Mesenchymal stem cell (in vitro differentiated cells and primary cell): ENCODE data around the gene COL27A1.

Experiments used
- DNase-seq: peaks from one replicate; pipeline ENCODE4 v3.0.0-alpha.2; 2013
- H2AFZ ChIP-seq: one replicate; pipeline ENCODE4 v1.6.1; 2013; ENCODE audit warnings: low read depth, mild to moderate bottlenecking, control low read depth, inconsistent platforms, low read length, moderate library complexity
- H2AK5ac ChIP-seq: 2 replicates; pipeline ENCODE4 v1.6.1; 2013; ENCODE audit warnings: low read length, moderate library complexity, mild to moderate bottlenecking, inconsistent platforms; ENCODE audit not compliant: severe bottlenecking
- H2BK120ac ChIP-seq: one replicate; pipeline ENCODE4 v1.6.1; 2013; ENCODE audit warnings: low read depth, mild to moderate bottlenecking, inconsistent platforms, low read length, moderate library complexity
- H2BK12ac ChIP-seq, 2 experiments: one replicate each; pipeline ENCODE4 v1.6.1; 2013; ENCODE audit warnings: inconsistent platforms in 2 of 2, low read length in 2 of 2, mild to moderate bottlenecking in 2 of 2, moderate library complexity in 2 of 2, control low read depth in 1 of 2
- H2BK15ac ChIP-seq: one replicate; pipeline ENCODE4 v1.6.1; 2013; ENCODE audit warnings: mild to moderate bottlenecking, low read depth, inconsistent platforms; ENCODE audit not compliant: poor library complexity, severe bottlenecking
- H2BK5ac ChIP-seq: 2 replicates; pipeline ENCODE4 v1.6.1; 2013; ENCODE audit warnings: low read depth, mild to moderate bottlenecking, low read length, control low read depth, inconsistent platforms; ENCODE audit not compliant: poor library complexity, severe bottlenecking
- H3K14ac ChIP-seq, 2 experiments: one replicate each; pipeline ENCODE4 v1.6.1; 2013; ENCODE audit warnings: inconsistent platforms in 2 of 2, low read length in 2 of 2, control low read depth in 1 of 2, mild to moderate bottlenecking in 1 of 2, moderate library complexity in 1 of 2
- H3K18ac ChIP-seq, 2 experiments: one replicate each; pipeline ENCODE4 v1.6.1; 2013; ENCODE audit warnings: inconsistent platforms in 2 of 2, low read length in 2 of 2, control low read depth in 1 of 2, low read depth in 1 of 2, mild to moderate bottlenecking in 1 of 2
- H3K23ac ChIP-seq, 2 experiments: one replicate each; pipeline ENCODE4 v1.6.1; 2013; ENCODE audit warnings: inconsistent platforms in 2 of 2, low read length in 2 of 2, mild to moderate bottlenecking in 2 of 2, moderate library complexity in 2 of 2, control low read depth in 1 of 2
- H3K27ac ChIP-seq: 2 replicates; pipeline ENCODE4 v1.5.1; 2013; ENCODE audit warnings: mild to moderate bottlenecking, moderate library complexity, low read length, control low read depth, inconsistent platforms; ENCODE audit not compliant: poor library complexity, severe bottlenecking
- H3K27me3 ChIP-seq, 2 experiments: 2 replicates each; pipeline versions ENCODE4 v1.6.1 to v1.7.0; 2013; ENCODE audit warnings: low read length in 2 of 2, mild to moderate bottlenecking in 2 of 2, moderate library complexity in 2 of 2, control low read depth in 1 of 2, inconsistent platforms in 1 of 2; ENCODE audit not compliant: control insufficient read depth in 1 of 2, insufficient read depth in 1 of 2
- H3K36me3 ChIP-seq, 2 experiments: 2 replicates each; pipeline versions ENCODE4 v1.6.1 to v1.7.0; 2013; ENCODE audit warnings: low read length in 2 of 2, control low read depth in 1 of 2, inconsistent platforms in 1 of 2, low read depth in 1 of 2, mild to moderate bottlenecking in 1 of 2; ENCODE audit not compliant: insufficient read depth in 2 of 2, control insufficient read depth in 1 of 2
- H3K4ac ChIP-seq, 2 experiments: one replicate each; pipeline ENCODE4 v1.6.1; 2013; ENCODE audit warnings: inconsistent platforms in 2 of 2, low read length in 2 of 2, mild to moderate bottlenecking in 2 of 2, moderate library complexity in 2 of 2, control low read depth in 1 of 2, low read depth in 1 of 2
- H3K4me1 ChIP-seq: 2 replicates; pipeline ENCODE4 v1.6.1; 2013; ENCODE audit warnings: low read depth, low read length, control low read depth; ENCODE audit not compliant: control insufficient read depth, insufficient read depth
- H3K4me2 ChIP-seq: 2 replicates; pipeline ENCODE4 v1.6.1; 2013; ENCODE audit warnings: low read length, mild to moderate bottlenecking, inconsistent platforms; ENCODE audit not compliant: poor library complexity, severe bottlenecking
- H3K4me3 ChIP-seq, 2 experiments: 2 replicates each; pipeline versions ENCODE4 v1.5.1 to v1.7.0; 2013; ENCODE audit warnings: low read length in 2 of 2, mild to moderate bottlenecking in 2 of 2, control low read depth in 1 of 2, low read depth in 1 of 2; ENCODE audit not compliant: insufficient read depth in 1 of 2
- H3K79me1 ChIP-seq: replicated peaks from 2 replicates; pipeline ENCODE4 v1.6.1; 2013; ENCODE audit warnings: mild to moderate bottlenecking, control low read depth, low read length, inconsistent platforms; ENCODE audit not compliant: poor library complexity, severe bottlenecking
- H3K9ac ChIP-seq: 2 replicates; pipeline ENCODE4 v1.7.0; 2013; ENCODE audit warnings: mild to moderate bottlenecking, low read length, moderate library complexity
- H3K9me3 ChIP-seq: 2 replicates; pipeline ENCODE4 v1.7.0; 2013; ENCODE audit warnings: mild to moderate bottlenecking, low read length; ENCODE audit not compliant: control insufficient read depth
- H4K8ac ChIP-seq: one replicate; pipeline ENCODE4 v1.6.1; 2013; ENCODE audit warnings: inconsistent platforms, mild to moderate bottlenecking, low read length, moderate library complexity
- H4K91ac ChIP-seq: one replicate; pipeline ENCODE4 v1.6.1; 2013; ENCODE audit warnings: mild to moderate bottlenecking, low read length, inconsistent platforms
- WGBS: methylation state at CpG from one replicate; pipeline ENCODE4 v1.1.7; 2013; ENCODE audit warnings: mixed read lengths; 5-methylcytosine and 5-hydroxymethylcytosine counted together
- small RNA-seq: library from polyadenylated mRNA; stranded (forward); fragments of <200 nt; extraction: miRNeasy Mini kit (QIAGEN cat#:217004); gene quantifications from one replicate; pipeline ENCODE3, GENCODE V24; 2013; ENCODE audit warnings: low read depth

Gene COL27A1

GRCh38 chr9:114359801-114360200 lies 204.5 kb downstream of the COL27A1 start:
- H3K14ac ChIP-seq = no peak overlapping the region
- H3K9ac ChIP-seq = no peak overlapping the region
- no peak overlapping the region for H4K91ac ChIP-seq
- no peak overlapping the region for H2AFZ ChIP-seq
- H2BK120ac ChIP-seq = no peak overlapping the region
- 99% methylated on average over 7 of the region's 7 CpGs for WGBS
- H2AK5ac ChIP-seq = no peak overlapping the region
- no peak overlapping the region for H3K18ac ChIP-seq
- no peak for DNase-seq
- no peaks in the 10 kb centered on the region for H3K9me3 ChIP-seq
- H3K27me3 ChIP-seq = no peaks in the 10 kb centered on the region
- peaks cover 6% of the 10 kb centered on the region for H3K79me1 ChIP-seq
- H2BK15ac ChIP-seq = no peak overlapping the region
- no peak overlapping the region for H4K8ac ChIP-seq
- peaks cover 66 to 89% of the 10 kb centered on the region in 2 experiments for H3K36me3 ChIP-seq
- no peak overlapping the region for H2BK5ac ChIP-seq
- H3K4ac ChIP-seq = no peak overlapping the region
- H3K4me3 ChIP-seq = no peak overlapping the region
- peaks cover 9% of the 10 kb centered on the region for H3K4me1 ChIP-seq
- H3K27ac ChIP-seq = no peak overlapping the region
- H2BK12ac ChIP-seq = no peak overlapping the region
- no peak overlapping the region for H3K4me2 ChIP-seq
- no peak overlapping the region for H3K23ac ChIP-seq

DNA sequence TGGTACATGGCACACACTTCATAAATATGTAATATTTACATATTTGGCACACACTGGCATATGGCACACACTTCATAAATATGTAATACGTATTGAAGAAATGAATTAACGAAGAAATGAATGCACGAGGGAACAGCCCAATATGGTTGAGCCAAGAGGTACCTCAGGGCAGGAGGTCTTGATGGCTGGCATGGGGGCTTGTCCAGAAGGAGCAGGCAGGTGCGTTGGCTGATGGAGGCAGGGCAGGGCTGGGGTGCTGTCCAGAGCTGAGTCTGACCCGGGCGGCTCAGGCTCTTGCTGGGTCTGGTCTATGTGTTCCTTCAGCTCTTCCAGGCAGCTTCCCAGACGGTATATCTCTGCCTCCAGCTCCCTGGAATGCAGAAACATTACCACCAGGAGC lies 206.2 kb downstream of the COL27A1 start:
- 96% methylated on average over 6 of the region's 7 CpGs for WGBS
- Histone ChIP-seq H3K4me3 (no peak overlapping the region), H4K91ac (no peak overlapping the region), H4K8ac (no peak overlapping the region), H3K27ac (no peak overlapping the region), H3K18ac (no peak overlapping the region), H2AFZ (no peak overlapping the region), H2BK5ac (no peak overlapping the region), H3K4ac (no peak overlapping the region), H3K9ac (no peak overlapping the region), H2BK120ac (no peak overlapping the region), H3K23ac (no peak overlapping the region), H2BK15ac (no peak overlapping the region), H3K9me3 (no peaks in the 10 kb centered on the region), H3K27me3 (no peaks in the 10 kb centered on the region), H2BK12ac (no peak overlapping the region), H3K36me3 (peaks cover 53 to 76% of the 10 kb centered on the region in 2 experiments), H3K79me1 (peaks cover 6% of the 10 kb centered on the region), H3K4me1 (peaks cover 14% of the 10 kb centered on the region), H3K14ac (no peak overlapping the region), H2AK5ac (no peak overlapping the region), H3K4me2 (no peak overlapping the region)
- DNase-seq = no peak

Small RNAs within 50 kb of the gene (small RNA-seq; reads per million reads assigned to genes)
- 507 reads per million, percentile 96 among the genes with 10 or more reads in this experiment for gene MIR455
